Testis (tissue), 3 donors: Measurements from ENCODE around the gene CTH. TPM values are rescaled to one million over a fixed set of nuclear protein-coding genes. Genes with fewer than 3 reads are reported as not detected.
A peak's percentile ranks its signal among the peaks of the same experiment; 100 is the strongest.

Experiments
- DNase-seq: peaks from one replicate; pipeline ENCODE4 v3.0.0-alpha.2; 2019
- H3K27ac ChIP-seq, 2 donors: fragments of 200-600 bp; sonication (generic); one replicate each; pipeline ENCODE4 v1.5.1; 2019
- H3K27me3 ChIP-seq: fragments of 200-600 bp; sonication (generic); one replicate; pipeline ENCODE4 v1.5.1; 2019
- H3K36me3 ChIP-seq: fragments of 200-600 bp; sonication (generic); one replicate; pipeline ENCODE4 v1.5.1; 2017; ENCODE audit warnings: low read depth; ENCODE audit errors: missing control alignments
- H3K4me1 ChIP-seq: fragments of 200-600 bp; sonication (generic); one replicate; pipeline ENCODE4 v1.5.1; 2019
- H3K4me3 ChIP-seq, 2 donors: fragments of 200-600 bp; sonication (generic); one replicate each; pipeline ENCODE4 v1.5.1; 2017 to 2019
- H3K9me3 ChIP-seq: fragments of 200-600 bp; sonication (generic); one replicate; pipeline ENCODE4 v1.5.1; 2017
- POLR2A ChIP-seq: fragments of 450-650 bp; IDR thresholded peaks from one replicate; pipeline ENCODE4 v1.6.1; 2017; ENCODE audit warnings: antibody characterized with exemption, mild to moderate bottlenecking, moderate library complexity
- WGBS, 2 donors: methylation state at CpG; one replicate each; pipeline ENCODE4 v1.1.5; 2018; 5-methylcytosine and 5-hydroxymethylcytosine counted together
- intact Hi-C: fragments of 100-400 bp; cut with DNase I; formaldehyde crosslinking; loops from one replicate; pipeline ENCODE4 v1.15.1; 2023; ENCODE audit warnings: low total_unique reads
- polyA plus RNA-seq: library from polyadenylated mRNA; stranded (reverse); fragments of 350-450 nt; fragmentation: Illumina TruSeq; extraction: RNeasy Lipid Tissue Mini Kit (QIAGEN cat#74804); gene quantifications from one replicate; pipeline ENCODE4 v1.2.3, GENCODE V29; 2014; ENCODE audit warnings: low read depth, low replicate concordance; ENCODE audit not compliant: insufficient read depth
- total RNA-seq, 2 donors: library from RNA; depleted of rRNA; stranded (reverse); fragments of >200 nt; gene quantifications; one replicate each; pipeline ENCODE4 v1.2.3, GENCODE V29; 2016
- TF ChIP-seq, protein P1 (sequence below), 3 experiments: fragments of 450-650 bp in 2 of 3; fragments of 200-600 bp in 1 of 3; sonication (generic) in 1 of 3; IDR thresholded peaks; one replicate each; pipeline ENCODE4 v1.5.1; 2016 to 2019; ENCODE audit warnings: antibody characterized with exemption in 3 of 3, mild to moderate bottlenecking in 2 of 3, moderate library complexity in 1 of 3

Gene CTH
- total and polyA plus RNA-seq, 3 donors from 2014 or later = 8.9 to 14.0 (median 10.0) TPM

DNA sequence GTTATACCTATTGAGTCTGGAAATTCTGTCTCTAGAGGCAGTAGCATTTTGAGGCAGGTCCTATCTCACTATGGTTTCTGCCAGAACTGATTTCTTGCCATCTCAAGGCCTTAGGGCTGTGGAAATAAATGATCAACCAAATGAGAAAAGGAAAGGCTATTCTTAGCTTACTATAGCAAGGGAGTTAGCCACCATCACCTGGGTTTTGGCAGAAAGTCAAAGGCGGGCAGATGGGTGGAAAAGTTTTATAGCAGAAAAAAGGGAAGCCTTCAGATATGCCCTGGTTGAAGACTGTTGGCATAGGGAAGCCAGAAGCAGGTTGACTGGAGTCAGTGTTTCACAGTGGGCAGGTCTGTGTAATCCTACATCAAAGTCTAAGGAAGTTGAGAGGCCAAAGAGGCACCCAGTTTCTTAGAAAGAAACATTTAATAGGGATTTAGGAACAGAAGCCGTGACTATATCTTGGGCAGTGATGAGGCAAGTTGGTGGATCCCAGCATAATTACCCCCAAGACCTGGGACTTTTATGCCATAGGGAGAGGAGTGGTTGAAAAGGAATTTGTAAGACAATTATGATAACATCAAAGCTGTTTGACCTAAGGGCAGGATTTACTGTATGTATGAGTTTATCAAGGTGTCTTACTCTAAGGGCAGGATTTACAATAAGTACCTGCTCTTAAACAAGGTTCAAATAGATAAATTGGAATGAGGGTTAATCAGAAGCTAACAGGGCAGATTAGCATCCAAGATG is 29.7 kb downstream of the CTH start:
- Histone ChIP-seq H3K9me3 (no peaks in the 10 kb centered on the region), H3K27ac (no peak overlapping the region), H3K36me3 (no peaks in the 10 kb centered on the region), H3K4me1 (peaks cover 3% of the 10 kb centered on the region), H3K27me3 (no peaks in the 10 kb centered on the region), H3K4me3 (no peak overlapping the region)
- TF ChIP-seq, protein P1, sequence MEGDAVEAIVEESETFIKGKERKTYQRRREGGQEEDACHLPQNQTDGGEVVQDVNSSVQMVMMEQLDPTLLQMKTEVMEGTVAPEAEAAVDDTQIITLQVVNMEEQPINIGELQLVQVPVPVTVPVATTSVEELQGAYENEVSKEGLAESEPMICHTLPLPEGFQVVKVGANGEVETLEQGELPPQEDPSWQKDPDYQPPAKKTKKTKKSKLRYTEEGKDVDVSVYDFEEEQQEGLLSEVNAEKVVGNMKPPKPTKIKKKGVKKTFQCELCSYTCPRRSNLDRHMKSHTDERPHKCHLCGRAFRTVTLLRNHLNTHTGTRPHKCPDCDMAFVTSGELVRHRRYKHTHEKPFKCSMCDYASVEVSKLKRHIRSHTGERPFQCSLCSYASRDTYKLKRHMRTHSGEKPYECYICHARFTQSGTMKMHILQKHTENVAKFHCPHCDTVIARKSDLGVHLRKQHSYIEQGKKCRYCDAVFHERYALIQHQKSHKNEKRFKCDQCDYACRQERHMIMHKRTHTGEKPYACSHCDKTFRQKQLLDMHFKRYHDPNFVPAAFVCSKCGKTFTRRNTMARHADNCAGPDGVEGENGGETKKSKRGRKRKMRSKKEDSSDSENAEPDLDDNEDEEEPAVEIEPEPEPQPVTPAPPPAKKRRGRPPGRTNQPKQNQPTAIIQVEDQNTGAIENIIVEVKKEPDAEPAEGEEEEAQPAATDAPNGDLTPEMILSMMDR (IDR thresholded peaks at IDR 0.05) = no peak
- no peak for TF ChIP-seq POLR2A
- WGBS, 2 donors = 90 to 91% methylated on average over 2 of the region's 2 CpGs
- intact Hi-C loops = no loop called here
- no peak for DNase-seq

DNA sequence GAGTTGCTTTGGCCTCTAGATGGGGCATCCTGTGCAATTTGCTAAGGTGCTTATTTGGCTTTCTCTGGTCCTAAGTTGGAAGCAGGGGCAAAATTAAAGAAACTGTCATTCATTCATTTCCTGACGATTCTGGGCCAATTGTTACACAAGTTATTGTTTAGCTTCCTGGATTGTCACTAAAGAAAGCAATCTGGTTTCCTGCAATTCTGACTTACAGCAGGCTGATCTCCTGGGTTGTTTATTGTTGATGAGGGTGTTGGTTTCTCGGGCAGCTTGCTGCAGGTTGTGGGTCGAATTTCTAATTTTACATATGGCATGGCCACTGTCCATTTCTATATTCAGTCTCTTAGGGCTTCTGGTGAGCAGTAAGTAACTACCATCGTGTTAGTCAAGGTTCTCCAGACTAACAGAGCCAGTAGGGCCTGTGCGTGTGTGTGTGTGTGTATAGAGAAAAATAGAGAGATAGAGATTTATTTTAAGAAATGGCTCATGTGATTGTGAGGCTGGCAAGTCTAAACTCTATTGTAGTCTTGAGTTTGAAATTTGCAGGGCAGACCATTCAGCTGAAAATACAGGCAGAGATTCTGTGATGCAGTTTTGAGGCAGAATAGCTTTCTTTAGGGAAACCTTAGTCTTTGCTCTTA is 30.4 kb downstream of the CTH start:
- TF ChIP-seq, protein P1 (IDR thresholded peaks at IDR 0.05) = no peak
- no peak for TF ChIP-seq POLR2A
- Histone ChIP-seq H3K9me3 (no peaks in the 10 kb centered on the region), H3K4me3 (no peak overlapping the region), H3K36me3 (no peaks in the 10 kb centered on the region), H3K27ac (no peak overlapping the region), H3K4me1 (peaks cover 3% of the 10 kb centered on the region), H3K27me3 (no peaks in the 10 kb centered on the region)
- 61 to 81% methylated on average over 5 of the region's 5 CpGs for whole genome bisulfite sequencing, 2 donors
- no peak for DNase-seq
- intact Hi-C loops = no loop called here

DNA sequence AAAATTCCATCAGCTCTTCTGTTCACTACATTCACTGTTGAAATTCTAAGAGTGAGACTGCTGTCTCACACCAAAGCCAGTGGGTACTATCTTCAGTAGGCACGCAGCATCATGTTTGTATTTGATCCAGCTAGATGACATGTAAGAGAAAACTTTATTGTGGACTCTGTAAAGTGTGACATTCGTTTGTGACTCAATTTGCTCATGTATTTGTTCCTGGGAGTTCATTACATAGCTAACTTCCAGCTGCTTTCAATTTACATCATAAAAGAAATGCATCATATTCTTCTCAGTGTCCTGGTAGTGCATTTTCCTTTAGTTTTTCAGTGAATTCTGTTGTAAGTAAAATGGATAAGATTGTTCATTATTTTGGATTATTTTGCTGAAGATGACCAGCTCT is 31.4 kb downstream of the CTH start:
- Histone ChIP-seq H3K36me3 (no peaks in the 10 kb centered on the region), H3K4me3 (no peak overlapping the region), H3K27ac (no peak overlapping the region), H3K27me3 (no peaks in the 10 kb centered on the region), H3K9me3 (no peaks in the 10 kb centered on the region), H3K4me1 (no peaks in the 10 kb centered on the region)
- DNase-seq = no peak
- WGBS, 2 donors = 63 to 64% methylated on average over 2 of the region's 2 CpGs
- intact Hi-C loops = no loop called here
- no peak for TF ChIP-seq POLR2A
- TF ChIP-seq, protein P1 (IDR thresholded peaks at IDR 0.05) = no peak

DNA sequence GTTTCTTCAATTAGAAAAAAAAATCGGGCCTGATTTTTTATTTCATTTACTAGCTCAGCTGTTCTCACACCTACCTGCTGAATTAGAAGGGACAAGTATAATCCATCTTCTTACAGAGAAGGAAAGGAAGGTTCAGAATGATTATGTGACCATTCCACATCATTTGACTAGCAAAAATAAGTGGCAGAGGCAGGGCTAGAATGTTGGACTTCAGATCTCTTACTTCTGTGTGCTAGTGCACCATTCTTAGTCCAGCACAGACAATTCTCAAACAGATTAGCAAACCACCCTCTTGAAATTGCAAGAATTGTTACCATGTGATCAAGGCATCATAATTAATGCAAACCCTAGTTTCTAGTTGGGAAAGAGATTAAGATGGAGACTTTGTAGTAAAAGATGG is 32.7 kb downstream of the CTH start:
- no peaks in the 10 kb centered on the region for H3K36me3 ChIP-seq
- WGBS, 2 donors = 62 to 76% methylated on average over 1 of the region's 1 CpG
- no peak for DNase-seq

More for the DNA sequence above, 32.7 kb downstream of the CTH start:
- H3K4me1 ChIP-seq = no peaks in the 10 kb centered on the region
- peak overlapping the region in 1 of 2 donors; percentile 18 for H3K27ac ChIP-seq
- intact Hi-C loops = no loop called here
- H3K4me3 ChIP-seq = no peak overlapping the region
- no peaks in the 10 kb centered on the region for H3K9me3 ChIP-seq
- H3K27me3 ChIP-seq = no peaks in the 10 kb centered on the region
- TF ChIP-seq, protein P1 (IDR thresholded peaks at IDR 0.05) = no peak
- TF ChIP-seq POLR2A = no peak
